Stomach (tissue), 9 donors: Measurements from ENCODE around the gene GPR32. TPM values are rescaled to one million over a fixed set of nuclear protein-coding genes. Genes with fewer than 3 reads are reported as not detected.
"Not testable (repeated sequence)": the region's sequence is repeated elsewhere in the genome, so short reads cannot be mapped to it uniquely, and the experiment has no call there.

ENCODE experiments used
- DNase-seq, 2 donors: peaks; one replicate each; pipeline versions ENCODE4 v3.0.0 to v3.0.0-alpha.2; 2013 to 2019
- H3K27ac ChIP-seq, 5 donors: fragments of 200-600 bp in 4 of 5; sonication (generic) in 4 of 5; one replicate each; pipeline ENCODE4 v1.5.1; 2013 to 2019; ENCODE audit warnings: mild to moderate bottlenecking in 1 of 5, moderate library complexity in 1 of 5
- H3K27me3 ChIP-seq, 3 donors: fragments of 200-600 bp; sonication (generic); one replicate each; pipeline ENCODE4 v1.5.1; 2017 to 2019; ENCODE audit warnings: mixed run types in 1 of 3
- H3K36me3 ChIP-seq, 4 donors: fragments of 200-600 bp; sonication (generic); 1 replicate in 3 of 4; 2 replicates in 1 of 4; pipeline ENCODE4 v1.5.1; 2016 to 2019
- H3K4me1 ChIP-seq, 4 donors: fragments of 200-600 bp; sonication (generic); one replicate each; pipeline ENCODE4 v1.5.1; 2016 to 2019
- H3K4me3 ChIP-seq, 4 donors: fragments of 200-600 bp; sonication (generic) in 3 of 4; one replicate each; pipeline ENCODE4 v1.5.1; 2016 to 2019; ENCODE audit warnings: mild to moderate bottlenecking in 1 of 4
- H3K9me3 ChIP-seq, 4 donors: fragments of 200-600 bp; sonication (generic); one replicate each; pipeline ENCODE4 v1.5.1; 2016 to 2019
- EP300 ChIP-seq: sonication (generic); formaldehyde crosslinking; IDR thresholded peaks from one replicate; pipeline ENCODE4 v1.6.1; 2017; ENCODE audit warnings: antibody characterized with exemption
- POLR2A ChIP-seq, 4 donors: fragments of 450-650 bp; IDR thresholded peaks; one replicate each; pipeline ENCODE4 v1.6.1; 2016; ENCODE audit warnings: antibody characterized with exemption in 4 of 4, control low read depth in 2 of 4, mild to moderate bottlenecking in 1 of 4, moderate library complexity in 1 of 4
- POLR2AphosphoS5 ChIP-seq, 3 donors: sonication (generic); formaldehyde crosslinking; IDR thresholded peaks; one replicate each; pipeline ENCODE4 v1.6.1; 2016; ENCODE audit warnings: antibody characterized with exemption in 3 of 3
- WGBS, 5 donors: extraction: QIAGEN DNeasy Blood & Tissue Kit in 3 of 5; methylation state at CpG; one replicate each; pipeline versions ENCODE4 v1.1.5 to v1.1.7; 2013 to 2018; 5-methylcytosine and 5-hydroxymethylcytosine counted together
- intact Hi-C: fragments of 100-400 bp; cut with DNase I; formaldehyde crosslinking; loops from one replicate; pipeline ENCODE4 v1.15.1; 2023; ENCODE audit warnings: low total_unique reads
- polyA plus RNA-seq, 3 donors: library from polyadenylated mRNA; stranded (reverse); fragments of 200-250 nt; gene quantifications; one replicate each; pipeline ENCODE4 v1.2.3, GENCODE V29; 2013
- total RNA-seq, 5 donors: library from RNA; depleted of rRNA; stranded (reverse); fragments of >200 nt; gene quantifications; one replicate each; pipeline versions ENCODE4 v1.1.0 to v1.2.3, GENCODE V29; 2014 to 2016
- TF ChIP-seq, protein P1 (sequence below), 7 experiments: fragments of 450-650 bp in 4 of 7; fragments of 200-600 bp in 3 of 7; sonication (generic) in 3 of 7; IDR thresholded peaks; one replicate each; pipeline ENCODE4 v1.5.1; 2016 to 2019; ENCODE audit warnings: antibody characterized with exemption in 7 of 7, control low read depth in 2 of 7, mild to moderate bottlenecking in 1 of 7
- donor health status: healthy with polysubstance abuse.
- donor health status: Bipolar disorder and iron deficiency.
- donor health status: healthy.

Gene GPR32
- total and polyA plus RNA-seq, 8 donors = not detected

DNA sequence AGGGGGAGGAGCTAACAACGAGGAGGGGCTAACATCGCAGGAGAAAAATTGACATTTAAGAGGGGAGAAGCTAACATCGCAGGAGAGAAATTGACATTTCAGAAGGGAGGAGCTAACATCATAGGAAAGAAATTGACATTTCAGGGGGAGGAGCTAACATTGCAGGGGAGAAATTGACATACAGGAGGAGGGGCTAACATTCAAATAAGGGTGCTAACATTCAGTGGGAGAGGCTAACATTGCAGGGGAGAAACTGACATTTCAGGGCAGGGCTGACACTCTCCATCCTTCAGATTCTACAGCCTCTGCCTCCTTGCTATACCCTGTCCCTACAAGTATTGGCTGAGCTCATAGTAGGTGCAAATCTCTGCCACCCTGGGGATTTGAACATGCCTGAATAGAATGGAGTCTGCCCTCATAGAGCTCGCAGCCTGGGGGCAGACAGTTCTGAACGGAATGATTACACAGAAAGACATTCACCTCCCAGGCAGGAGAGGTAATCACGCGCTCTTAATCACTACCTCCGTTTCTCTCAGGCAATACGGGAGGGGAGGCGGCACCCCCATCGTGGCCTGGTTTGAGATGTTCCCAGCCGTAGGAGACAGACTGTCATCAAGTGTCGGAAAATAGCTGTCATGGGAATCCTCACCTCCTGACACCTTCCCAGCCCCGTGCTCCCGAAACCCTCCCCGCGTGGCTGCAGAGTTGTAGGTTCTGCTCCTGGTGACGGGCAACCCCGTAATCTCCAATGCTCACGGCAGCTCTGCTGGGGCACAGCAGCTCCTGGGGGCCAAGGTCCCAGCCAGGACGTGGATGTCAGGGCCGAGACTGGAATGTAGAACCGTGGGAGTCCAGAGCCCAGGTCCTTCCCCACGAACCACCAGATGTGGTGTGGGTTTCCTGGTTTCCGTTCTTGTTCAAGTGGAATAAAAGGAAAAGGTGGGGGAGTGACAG, 9.5 kb downstream of the GPR32 start:
- DNase-seq = no peak
- no peak overlapping the region for H3K27ac ChIP-seq
- H3K4me1 ChIP-seq = peaks cover 0 to 10% (median 3%) of the 10 kb centered on the region in 4 donors
- no peaks in the 10 kb centered on the region for H3K36me3 ChIP-seq
- TF ChIP-seq POLR2A (IDR thresholded peaks at IDR 0.05) (no peak), POLR2AphosphoS5 (IDR thresholded peaks at IDR 0.05) (no peak), EP300 (no peak)
- TF ChIP-seq, protein P1, sequence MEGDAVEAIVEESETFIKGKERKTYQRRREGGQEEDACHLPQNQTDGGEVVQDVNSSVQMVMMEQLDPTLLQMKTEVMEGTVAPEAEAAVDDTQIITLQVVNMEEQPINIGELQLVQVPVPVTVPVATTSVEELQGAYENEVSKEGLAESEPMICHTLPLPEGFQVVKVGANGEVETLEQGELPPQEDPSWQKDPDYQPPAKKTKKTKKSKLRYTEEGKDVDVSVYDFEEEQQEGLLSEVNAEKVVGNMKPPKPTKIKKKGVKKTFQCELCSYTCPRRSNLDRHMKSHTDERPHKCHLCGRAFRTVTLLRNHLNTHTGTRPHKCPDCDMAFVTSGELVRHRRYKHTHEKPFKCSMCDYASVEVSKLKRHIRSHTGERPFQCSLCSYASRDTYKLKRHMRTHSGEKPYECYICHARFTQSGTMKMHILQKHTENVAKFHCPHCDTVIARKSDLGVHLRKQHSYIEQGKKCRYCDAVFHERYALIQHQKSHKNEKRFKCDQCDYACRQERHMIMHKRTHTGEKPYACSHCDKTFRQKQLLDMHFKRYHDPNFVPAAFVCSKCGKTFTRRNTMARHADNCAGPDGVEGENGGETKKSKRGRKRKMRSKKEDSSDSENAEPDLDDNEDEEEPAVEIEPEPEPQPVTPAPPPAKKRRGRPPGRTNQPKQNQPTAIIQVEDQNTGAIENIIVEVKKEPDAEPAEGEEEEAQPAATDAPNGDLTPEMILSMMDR (IDR thresholded peaks at IDR 0.05) = no peak
- intact Hi-C loops = no loop called here
- WGBS, 5 donors = 42 to 51% (median 48%) methylated on average over 22 to 25 of the region's 25 CpGs
- H3K4me3 ChIP-seq = no peak overlapping the region
- peaks cover 0 to 9% (median 8%) of the 10 kb centered on the region in 4 donors for H3K9me3 ChIP-seq
- peaks cover 3 to 86% (median 59%) of the 10 kb centered on the region in 3 donors for H3K27me3 ChIP-seq

DNA sequence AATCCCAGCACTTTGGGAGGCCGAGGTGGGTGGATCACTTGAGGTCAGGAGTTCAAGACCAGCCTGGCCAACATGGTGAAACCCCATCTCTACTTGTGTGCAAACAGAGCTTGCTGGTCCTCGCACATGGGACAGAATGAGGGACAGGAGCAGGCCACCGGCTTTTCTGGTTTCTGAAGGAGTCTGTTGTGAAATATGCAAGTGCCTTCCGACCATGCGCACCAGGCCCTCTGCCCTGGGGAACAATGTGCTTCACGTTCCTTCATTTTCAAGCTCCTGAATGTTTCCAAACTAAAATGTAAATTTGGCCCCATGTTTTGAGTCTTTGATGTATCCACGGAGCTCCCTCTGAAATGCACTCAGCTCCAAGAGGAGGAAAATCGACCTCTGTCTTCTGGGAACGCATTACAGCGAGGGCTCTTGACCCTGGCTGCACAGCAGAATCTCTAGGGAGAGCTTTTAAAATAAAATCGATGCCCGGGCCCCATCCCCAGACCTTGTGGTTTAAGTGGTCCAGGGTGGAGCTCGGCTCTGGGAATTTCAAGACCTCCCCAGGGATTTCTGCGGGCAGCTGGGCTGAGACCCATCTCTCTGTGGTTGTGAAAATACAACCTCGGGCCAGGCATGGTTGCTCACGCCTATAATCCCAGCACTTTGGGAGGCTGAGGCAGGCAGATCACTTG, 10.6 kb downstream of the GPR32 start:
- peaks cover 3 to 81% (median 59%) of the 10 kb centered on the region in 3 donors for H3K27me3 ChIP-seq
- TF ChIP-seq POLR2AphosphoS5 (IDR thresholded peaks at IDR 0.05) (no peak), EP300 (no peak), POLR2A (IDR thresholded peaks at IDR 0.05) (no peak)
- TF ChIP-seq, protein P1 (IDR thresholded peaks at IDR 0.05) = no peak

DNA sequence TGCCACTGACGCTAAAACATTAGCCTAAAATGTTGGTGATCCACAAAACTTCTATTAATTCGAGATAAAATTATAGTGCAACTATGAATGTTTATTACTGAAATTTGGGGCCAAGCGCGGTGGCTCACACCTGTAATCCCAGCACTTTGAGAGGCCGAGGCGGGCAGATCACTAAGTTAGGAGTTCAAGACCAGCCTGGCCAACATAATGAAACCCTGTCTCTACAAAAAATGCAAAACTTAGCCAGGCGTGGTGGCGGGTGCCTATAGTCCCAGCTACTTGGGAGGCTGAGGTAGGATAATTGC, 13.5 kb downstream of the GPR32 start:
- DNase-seq, H3K36me3 ChIP-seq, H3K27ac ChIP-seq, H3K4me3 ChIP-seq, intact Hi-C loops, H3K9me3 ChIP-seq: not testable (repeated sequence)
- peaks cover 3 to 59% (median 37%) of the 10 kb centered on the region in 3 donors for H3K27me3 ChIP-seq
- WGBS, 5 donors = 30 to 36% (median 34%) methylated on average over 8 of the region's 8 CpGs
- peaks cover 0 to 10% (median 3%) of the 10 kb centered on the region in 4 donors for H3K4me1 ChIP-seq

More for the DNA sequence above, 10.6 kb downstream of the GPR32 start:
- H3K36me3 ChIP-seq = no peaks in the 10 kb centered on the region
- WGBS, 5 donors = 62 to 66% (median 64%) methylated on average over 15 to 16 of the region's 16 CpGs
- no peak overlapping the region for H3K27ac ChIP-seq
- intact Hi-C loops = no loop called here
- H3K4me3 ChIP-seq = no peak overlapping the region
- DNase-seq = no peak
- H3K9me3 ChIP-seq = peaks cover 0 to 9% (median 8%) of the 10 kb centered on the region in 4 donors
- H3K4me1 ChIP-seq = peaks cover 0 to 10% (median 3%) of the 10 kb centered on the region in 4 donors

DNA sequence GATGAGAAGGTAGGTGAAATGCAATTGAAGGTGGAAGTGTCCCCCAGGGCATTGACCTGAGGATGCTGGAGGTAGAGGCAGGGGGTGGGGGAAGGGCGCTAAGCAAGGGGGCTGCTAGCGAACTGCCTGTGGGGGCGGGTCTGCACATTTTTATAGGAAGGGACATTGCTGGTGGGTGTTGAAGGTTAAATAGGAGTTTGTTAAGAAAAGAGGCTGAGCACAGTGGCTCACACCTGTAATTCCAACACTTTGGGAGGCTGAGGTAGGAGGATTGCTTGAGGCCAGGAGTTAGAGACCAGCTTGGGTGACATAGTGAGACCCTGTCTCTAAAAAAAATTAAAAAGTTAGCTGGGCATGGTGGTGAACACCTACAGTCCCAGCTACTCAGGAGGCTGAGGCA, 14.4 kb downstream of the GPR32 start:
- Histone ChIP-seq H3K36me3 (no peaks in the 10 kb centered on the region), H3K27me3 (peaks cover 3 to 50% (median 28%) of the 10 kb centered on the region in 3 donors), H3K4me1 (peaks cover 0 to 10% (median 3%) of the 10 kb centered on the region in 4 donors), H3K27ac (no peak overlapping the region), H3K9me3 (no peaks in the 10 kb centered on the region), H3K4me3 (no peak overlapping the region)
- no peak for DNase-seq
- intact Hi-C loops = no loop called here
- 92 to 99% (median 94%) methylated on average over 3 of the region's 3 CpGs for WGBS, 5 donors
- TF ChIP-seq EP300 = no peak
- no peak for TF ChIP-seq POLR2A (IDR thresholded peaks at IDR 0.05)
- TF ChIP-seq, protein P1 (IDR thresholded peaks at IDR 0.05) = no peak
- TF ChIP-seq POLR2AphosphoS5 (IDR thresholded peaks at IDR 0.05) = no peak
